Uterus (tissue), 2 donors: ENCODE results near the gene RNF126.
"Not testable (repeated sequence)": the region's sequence is repeated elsewhere in the genome, so short reads cannot be mapped to it uniquely, and the experiment has no call there.

Experiments used
- POLR2A ChIP-seq, 2 donors: fragments of 450-650 bp; IDR thresholded peaks; one replicate each; pipeline ENCODE4 v1.6.1; 2016; ENCODE audit warnings: antibody characterized with exemption in 2 of 2, mild to moderate bottlenecking in 1 of 2, moderate library complexity in 1 of 2
- TF ChIP-seq, protein P1 (sequence below), 4 experiments: fragments of 200-600 bp in 2 of 4; fragments of 450-650 bp in 2 of 4; sonication (generic) in 2 of 4; IDR thresholded peaks; one replicate each; pipeline ENCODE4 v1.5.1; 2016 to 2019; ENCODE audit warnings: antibody characterized with exemption in 4 of 4, mild to moderate bottlenecking in 2 of 4, moderate library complexity in 1 of 4

DNA sequence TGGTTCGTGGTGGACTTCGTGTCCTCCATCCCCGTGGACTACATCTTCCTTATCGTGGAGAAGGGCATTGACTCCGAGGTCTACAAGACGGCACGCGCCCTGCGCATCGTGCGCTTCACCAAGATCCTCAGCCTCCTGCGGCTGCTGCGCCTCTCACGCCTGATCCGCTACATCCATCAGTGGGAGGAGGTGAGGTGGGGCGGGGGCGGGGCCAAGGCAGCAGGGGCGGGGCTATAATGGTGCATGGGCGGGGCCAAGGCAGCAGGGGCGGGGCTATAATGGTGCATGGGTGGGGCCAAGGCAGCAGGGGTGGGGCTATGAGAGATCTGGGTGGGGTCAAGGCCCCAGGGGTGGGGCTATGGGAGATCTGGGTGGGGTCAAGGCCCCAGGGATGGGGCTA is 59.2 kb downstream of the RNF126 start:
- TF ChIP-seq, protein P1, sequence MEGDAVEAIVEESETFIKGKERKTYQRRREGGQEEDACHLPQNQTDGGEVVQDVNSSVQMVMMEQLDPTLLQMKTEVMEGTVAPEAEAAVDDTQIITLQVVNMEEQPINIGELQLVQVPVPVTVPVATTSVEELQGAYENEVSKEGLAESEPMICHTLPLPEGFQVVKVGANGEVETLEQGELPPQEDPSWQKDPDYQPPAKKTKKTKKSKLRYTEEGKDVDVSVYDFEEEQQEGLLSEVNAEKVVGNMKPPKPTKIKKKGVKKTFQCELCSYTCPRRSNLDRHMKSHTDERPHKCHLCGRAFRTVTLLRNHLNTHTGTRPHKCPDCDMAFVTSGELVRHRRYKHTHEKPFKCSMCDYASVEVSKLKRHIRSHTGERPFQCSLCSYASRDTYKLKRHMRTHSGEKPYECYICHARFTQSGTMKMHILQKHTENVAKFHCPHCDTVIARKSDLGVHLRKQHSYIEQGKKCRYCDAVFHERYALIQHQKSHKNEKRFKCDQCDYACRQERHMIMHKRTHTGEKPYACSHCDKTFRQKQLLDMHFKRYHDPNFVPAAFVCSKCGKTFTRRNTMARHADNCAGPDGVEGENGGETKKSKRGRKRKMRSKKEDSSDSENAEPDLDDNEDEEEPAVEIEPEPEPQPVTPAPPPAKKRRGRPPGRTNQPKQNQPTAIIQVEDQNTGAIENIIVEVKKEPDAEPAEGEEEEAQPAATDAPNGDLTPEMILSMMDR (IDR thresholded peaks at IDR 0.05): not testable (repeated sequence)
- TF ChIP-seq POLR2A (IDR thresholded peaks at IDR 0.05): not testable (repeated sequence)
